Measurements from ENCODE around the gene GSTM3. TPM values are rescaled to one million over a fixed set of nuclear protein-coding genes. Genes with fewer than 3 reads are reported as not detected.

Gene GSTM3
- total and polyA plus RNA-seq, 9 of the 15 experiments (the other 6 are each of a cell fraction or from before 2014, with no cell fraction given) = 3.9 to 24.5 (median 9.4) TPM

- TF ChIP-seq SRF (CRISPR knock-in tag; IDR thresholded peaks at IDR 0.05) (no peak), ZNF76 (CRISPR knock-in tag; IDR thresholded peaks at IDR 0.05; ENCODE audit: borderline replicate concordance) (no peak), GTF2F1 (IDR thresholded peaks at IDR 0.05; ENCODE audit: low read depth, low read length) (no peak), CREBBP (IDR thresholded peaks at IDR 0.05; ENCODE audit: low read depth, low read length) (no peak), E2F6 (IDR thresholded peaks at IDR 0.05; ENCODE audit: borderline replicate concordance in 1 of 2, extremely low read depth in 1 of 2, insufficient read depth in 1 of 2, insufficient read length in 1 of 2, low read depth in 1 of 2, low read length in 1 of 2, poor library complexity in 1 of 2, severe bottlenecking in 1 of 2) (no peak), RAD51 (IDR thresholded peaks at IDR 0.05; ENCODE audit: borderline replicate concordance, low read depth) (no peak), ZNF146 (CRISPR knock-in tag; IDR thresholded peaks at IDR 0.05; ENCODE audit: unreplicated experiment) (no peak), E2F1 (CRISPR knock-in tag; IDR thresholded peaks at IDR 0.05) (no peak), SRSF1 (IDR thresholded peaks at IDR 0.05; ENCODE audit: low read depth, low read length) (no peak), FOXJ3 (CRISPR knock-in tag; IDR thresholded peaks at IDR 0.05) (no peak), ETV5 (CRISPR knock-in tag; IDR thresholded peaks at IDR 0.05; ENCODE audit: low read depth) (no peak), ATF3 (IDR thresholded peaks at IDR 0.05) (no peak), ATF3 (CRISPR knock-in tag; conservative IDR thresholded peaks at IDR 0.05) (no peak), TAF7 (tag; IDR thresholded peaks at IDR 0.05) (no peak), RFX7 (CRISPR knock-in tag; IDR thresholded peaks at IDR 0.05) (no peak), RCOR1 (IDR thresholded peaks at IDR 0.05; ENCODE audit: borderline replicate concordance in 1 of 2, low read depth in 2 of 2, low read length in 2 of 2) (peak in 1 of 2 experiments; percentile 88; a peak in 3 of 4 replicates), STAT6 (CRISPR knock-in tag; IDR thresholded peaks at IDR 0.05) (no peak), TCF3 (CRISPR knock-in tag; IDR thresholded peaks at IDR 0.05) (no peak), PHF8 (IDR thresholded peaks at IDR 0.05; ENCODE audit: borderline replicate concordance, low read length) (no peak)
These were observed 48.1 kb upstream of the GSTM3 start (continued) for GRCh38 chr1:109788695-109789521.
